GM19099 (cell line): ENCODE measurements around the gene SCNN1A.
A peak's percentile ranks its signal among the peaks of the same experiment; 100 is the strongest.

Experiments used
- POLR2A ChIP-seq: IDR thresholded peaks from 3 replicates; pipeline ENCODE4 v1.6.1; 2011; ENCODE audit warnings: low read depth; ENCODE audit not compliant: insufficient read length; ENCODE audit errors: extremely low read depth

The SCNN1A gene

GRCh38 chr12:6367065-6367968 lies 8.0 kb downstream of the SCNN1A start:
- no peak for TF ChIP-seq POLR2A

GRCh38 chr12:6364044-6364374 lies 11.4 kb downstream of the SCNN1A start:
- no peak for TF ChIP-seq POLR2A

DNA sequence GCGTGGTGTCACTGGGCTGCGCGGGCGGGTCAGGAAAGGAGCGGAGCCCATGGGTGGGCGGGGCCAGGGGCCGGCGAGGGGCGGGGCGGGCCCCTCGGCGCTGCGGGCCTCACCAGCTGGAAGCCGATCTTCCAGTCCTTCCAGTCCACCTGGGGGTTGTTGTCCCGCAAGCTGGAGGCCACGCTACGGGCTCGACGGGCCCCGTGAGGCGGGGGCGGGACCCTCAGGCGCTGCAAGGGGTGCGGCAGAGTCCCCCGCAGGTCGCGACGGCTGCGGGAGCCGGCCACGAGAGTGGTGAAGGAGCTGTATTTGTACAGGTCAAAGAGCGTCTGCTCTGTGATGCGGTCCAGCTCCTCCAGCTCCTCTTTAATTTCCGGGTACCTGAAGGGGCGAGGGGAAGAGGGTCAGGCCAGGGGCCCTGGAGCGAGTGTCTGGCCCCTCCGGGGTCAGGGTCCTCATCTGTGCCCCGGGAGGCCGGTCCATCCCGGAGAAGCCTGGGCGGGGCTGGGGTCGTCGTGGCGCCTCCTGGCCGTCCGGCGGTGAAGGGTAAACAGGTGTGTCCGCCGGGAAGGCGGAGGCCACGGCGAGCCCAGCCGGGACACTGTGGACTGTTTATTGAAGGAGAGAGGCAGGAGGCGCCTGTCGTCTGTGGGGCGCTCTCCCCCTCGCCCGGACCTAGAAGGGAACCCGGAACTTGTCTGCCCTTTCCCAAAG lies 11.9 kb downstream of the SCNN1A start:
- peak; percentile 22 for TF ChIP-seq POLR2A

- no peak for TF ChIP-seq POLR2A
Measured at GRCh38 chr12:6363010-6363329, 12.4 kb downstream of the SCNN1A start.

GRCh38 chr12:6362403-6362802 lies 13.0 kb downstream of the SCNN1A start:
- TF ChIP-seq POLR2A: no peak

GRCh38 chr12:6361834-6362233 lies 13.5 kb downstream of the SCNN1A start:
- TF ChIP-seq POLR2A: no peak

DNA sequence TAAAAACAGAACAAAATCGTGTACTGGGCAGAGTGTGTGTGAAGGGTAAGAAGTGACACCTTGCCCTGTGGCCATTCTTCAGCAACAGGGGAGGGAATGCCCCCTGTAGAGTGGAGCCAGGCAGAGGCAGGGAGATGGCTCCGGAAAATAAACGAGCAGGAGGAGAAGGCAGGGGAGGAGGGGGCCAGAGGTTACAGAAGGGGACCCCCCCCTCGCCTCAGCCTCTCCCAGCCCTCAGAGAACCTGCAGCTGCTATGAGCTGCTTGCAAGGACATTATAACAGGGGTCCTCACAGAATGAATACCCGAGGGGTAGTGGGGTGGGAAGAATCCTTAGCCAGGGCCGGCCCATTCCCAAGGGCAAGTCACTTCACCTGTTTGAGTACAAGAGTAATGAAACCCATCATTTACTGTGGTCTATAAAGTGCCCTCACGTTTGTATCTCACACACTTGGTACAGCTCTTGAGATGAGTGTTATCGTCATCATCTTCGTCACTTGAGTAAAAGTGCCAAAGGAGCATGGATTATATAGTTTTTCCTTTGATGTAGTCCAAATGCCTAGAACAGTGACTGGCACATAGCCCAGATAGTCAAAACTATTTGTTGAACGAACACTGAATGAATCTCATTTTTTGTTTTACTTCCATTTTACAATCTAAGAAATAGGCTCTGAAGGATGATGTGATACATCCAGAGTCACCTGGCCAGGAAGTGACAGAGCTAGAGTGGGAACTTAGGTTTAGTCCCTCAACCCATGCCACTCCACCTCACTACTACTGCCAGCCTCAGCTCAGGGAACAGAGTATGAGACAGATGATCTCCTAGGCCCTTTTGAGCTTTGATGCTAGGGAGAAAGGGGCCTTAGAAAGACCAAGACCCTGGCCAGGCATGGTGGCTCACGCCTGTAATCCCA lies 14.5 kb downstream of the SCNN1A start:
- TF ChIP-seq POLR2A: no peak

- TF ChIP-seq POLR2A: no peak
Measured at GRCh38 chr12:6360080-6360571, 15.2 kb downstream of the SCNN1A start.

DNA sequence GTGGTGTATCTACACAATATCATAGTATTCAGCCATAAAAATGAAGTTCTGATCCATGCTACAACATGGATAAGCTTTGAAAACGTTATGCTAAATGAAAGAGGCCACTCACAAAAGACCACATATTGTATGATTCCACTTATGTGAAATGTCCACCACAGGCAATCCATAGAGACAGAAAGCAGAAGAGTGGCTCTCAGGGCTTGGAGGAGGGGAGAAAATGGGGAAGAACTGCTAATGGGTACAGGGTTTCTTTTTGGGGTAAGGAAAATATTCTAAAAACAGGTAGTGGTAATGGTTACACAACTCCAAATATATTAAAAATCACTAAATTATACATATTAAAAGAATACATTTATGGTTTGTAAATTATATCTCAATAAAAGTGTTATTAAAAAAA lies 16.5 kb downstream of the SCNN1A start:
- no peak for TF ChIP-seq POLR2A

- no peak for TF ChIP-seq POLR2A
Measured at GRCh38 chr12:6356374-6356820, 19.0 kb downstream of the SCNN1A start.

GRCh38 chr12:6355491-6356373 lies 19.6 kb downstream of the SCNN1A start:
- TF ChIP-seq POLR2A: no peak

DNA sequence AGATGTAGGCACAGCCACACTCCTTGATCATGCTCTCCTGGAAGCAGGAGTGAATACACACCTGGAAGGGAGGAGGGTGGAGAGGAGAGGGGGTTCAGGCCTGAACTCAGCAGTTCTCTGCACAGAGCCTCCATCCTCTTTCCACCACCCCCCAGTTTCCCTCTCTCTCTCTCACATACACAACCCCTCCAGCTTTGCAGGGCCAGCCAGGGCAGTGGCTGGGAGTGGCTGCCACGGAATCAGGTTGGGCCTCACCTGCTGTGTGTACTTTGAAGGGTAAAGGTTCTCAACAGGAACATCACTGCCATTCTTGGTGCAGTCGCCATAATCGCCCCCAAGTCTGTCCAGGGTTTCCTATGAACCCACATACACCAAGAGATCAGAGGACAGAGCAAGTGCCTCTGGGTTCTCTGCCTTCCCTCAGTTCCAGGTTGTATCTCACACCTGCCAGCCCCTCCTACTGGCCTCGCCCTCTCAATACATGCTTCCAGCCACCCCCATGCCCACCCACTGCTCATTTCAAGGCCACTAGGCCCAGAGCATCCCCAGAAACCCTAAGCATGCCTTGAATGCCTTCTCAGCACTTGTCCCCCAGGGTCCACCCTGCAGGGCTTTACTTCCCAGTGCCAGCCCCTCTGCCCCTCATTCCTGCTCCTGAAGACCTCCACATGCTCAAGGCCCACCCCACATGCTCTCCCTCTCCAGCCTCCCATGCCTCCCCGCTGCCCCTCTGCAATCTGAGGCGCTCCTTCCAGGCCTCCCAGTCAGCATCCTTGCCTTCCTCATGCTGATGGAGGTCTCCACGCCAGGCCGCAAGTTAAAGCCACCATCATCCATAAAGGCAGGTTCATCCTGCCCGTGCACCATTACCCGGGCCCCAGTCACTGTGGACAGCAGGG lies 20.6 kb downstream of the SCNN1A start:
- no peak for TF ChIP-seq POLR2A
